HG02642 (cell line): ENCODE data around the gene CIBAR2.
"Not testable (repeated sequence)": the region's sequence is repeated elsewhere in the genome, so short reads cannot be mapped to it uniquely, and the experiment has no call there.

Experiments used
- ATAC-seq: cut with Tn5 transposase; IDR thresholded peaks from one replicate; pipeline ENCODE4 v1.9.1; 2021; ENCODE audit warnings: mild to moderate bottlenecking; ENCODE audit not compliant: unreplicated experiment, poor library complexity

The CIBAR2 gene

GRCh38 chr16:85129876-85130704 lies 17.8 kb upstream of the CIBAR2 start:
- ATAC-seq, result no peak

GRCh38 chr16:85128079-85128837 lies 16.0 kb upstream of the CIBAR2 start:
- ATAC-seq, result no peak

GRCh38 chr16:85127379-85127723 lies 15.1 kb upstream of the CIBAR2 start:
- no peak for ATAC-seq

GRCh38 chr16:85126705-85127378 lies 14.6 kb upstream of the CIBAR2 start:
- ATAC-seq, result no peak

- no peak for ATAC-seq
These were observed 14.1 kb upstream of the CIBAR2 start for GRCh38 chr16:85126394-85126704.

GRCh38 chr16:85125570-85126393 lies 13.5 kb upstream of the CIBAR2 start:
- ATAC-seq, result no peak

- ATAC-seq, result no peak
These were observed 12.5 kb upstream of the CIBAR2 start for GRCh38 chr16:85124636-85125346.

- ATAC-seq, result no peak
These were observed 11.8 kb upstream of the CIBAR2 start for GRCh38 chr16:85123891-85124635.

- not testable (repeated sequence) for ATAC-seq
These were observed 11.2 kb upstream of the CIBAR2 start for GRCh38 chr16:85123441-85123840.

GRCh38 chr16:85120006-85120340 lies 7.7 kb upstream of the CIBAR2 start:
- no peak for ATAC-seq

GRCh38 chr16:85117418-85117817 lies 5.1 kb upstream of the CIBAR2 start:
- no peak for ATAC-seq

GRCh38 chr16:85114909-85115567 lies 2.8 kb upstream of the CIBAR2 start:
- peak; percentile 71 for ATAC-seq

- ATAC-seq, result no peak
These were observed 1.6 kb upstream of the CIBAR2 start for GRCh38 chr16:85113913-85114312.

- ATAC-seq, result no peak
These were observed 979 bp upstream of the CIBAR2 start for GRCh38 chr16:85113168-85113733.

- ATAC-seq, result no peak
These were observed 1.1 kb downstream of the CIBAR2 start for GRCh38 chr16:85111184-85111583.

GRCh38 chr16:85110105-85110504 lies 2.2 kb downstream of the CIBAR2 start:
- no peak for ATAC-seq

- ATAC-seq, result no peak
These were observed 4.7 kb downstream of the CIBAR2 start for GRCh38 chr16:85107532-85107931.

GRCh38 chr16:85107083-85107482 lies 5.2 kb downstream of the CIBAR2 start:
- no peak for ATAC-seq
